GM12865 (cell line): ENCODE results near the gene SFMBT1.
A peak's percentile ranks its signal among the peaks of the same experiment; 100 is the strongest.

Source experiments
- DNase-seq: peaks from one replicate; pipeline ENCODE4 v3.0.0; 2010; ENCODE audit warnings: low read depth
- H3K4me3 ChIP-seq: 2 replicates; pipeline ENCODE4 v1.5.1; 2011; ENCODE audit warnings: mild to moderate bottlenecking, low read depth, low read length, control low read depth
- TF ChIP-seq, protein P1 (sequence below): IDR thresholded peaks from 2 replicates; pipeline ENCODE4 v1.5.1; 2011; ENCODE audit warnings: low read length, control low read depth, low read depth, inconsistent platforms; ENCODE audit not compliant: insufficient read depth; ENCODE audit errors: missing control alignments

SFMBT1 gene

DNA sequence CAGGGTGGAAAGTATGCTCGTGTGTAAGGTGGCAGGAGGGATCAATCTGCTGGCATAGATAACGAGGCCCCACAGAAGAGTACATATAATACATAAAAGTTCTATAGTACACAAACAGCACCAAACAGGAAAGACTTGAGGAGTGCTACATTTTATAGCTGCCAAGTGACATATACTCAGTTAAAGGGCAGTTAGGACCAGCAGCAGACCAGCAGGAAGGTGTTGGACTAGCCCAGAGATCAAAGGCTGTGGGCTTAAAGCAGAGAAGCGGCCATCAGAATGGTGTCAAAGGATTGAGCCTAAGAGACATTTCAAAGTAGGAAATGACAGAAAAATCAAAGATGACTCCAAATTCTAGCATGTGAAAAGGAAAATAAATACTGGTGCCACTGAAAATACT, 34.5 kb downstream of the SFMBT1 start:
- TF ChIP-seq, protein P1, sequence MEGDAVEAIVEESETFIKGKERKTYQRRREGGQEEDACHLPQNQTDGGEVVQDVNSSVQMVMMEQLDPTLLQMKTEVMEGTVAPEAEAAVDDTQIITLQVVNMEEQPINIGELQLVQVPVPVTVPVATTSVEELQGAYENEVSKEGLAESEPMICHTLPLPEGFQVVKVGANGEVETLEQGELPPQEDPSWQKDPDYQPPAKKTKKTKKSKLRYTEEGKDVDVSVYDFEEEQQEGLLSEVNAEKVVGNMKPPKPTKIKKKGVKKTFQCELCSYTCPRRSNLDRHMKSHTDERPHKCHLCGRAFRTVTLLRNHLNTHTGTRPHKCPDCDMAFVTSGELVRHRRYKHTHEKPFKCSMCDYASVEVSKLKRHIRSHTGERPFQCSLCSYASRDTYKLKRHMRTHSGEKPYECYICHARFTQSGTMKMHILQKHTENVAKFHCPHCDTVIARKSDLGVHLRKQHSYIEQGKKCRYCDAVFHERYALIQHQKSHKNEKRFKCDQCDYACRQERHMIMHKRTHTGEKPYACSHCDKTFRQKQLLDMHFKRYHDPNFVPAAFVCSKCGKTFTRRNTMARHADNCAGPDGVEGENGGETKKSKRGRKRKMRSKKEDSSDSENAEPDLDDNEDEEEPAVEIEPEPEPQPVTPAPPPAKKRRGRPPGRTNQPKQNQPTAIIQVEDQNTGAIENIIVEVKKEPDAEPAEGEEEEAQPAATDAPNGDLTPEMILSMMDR, result no peak
- no peak for DNase-seq
- no peak overlapping the region for H3K4me3 ChIP-seq

DNA sequence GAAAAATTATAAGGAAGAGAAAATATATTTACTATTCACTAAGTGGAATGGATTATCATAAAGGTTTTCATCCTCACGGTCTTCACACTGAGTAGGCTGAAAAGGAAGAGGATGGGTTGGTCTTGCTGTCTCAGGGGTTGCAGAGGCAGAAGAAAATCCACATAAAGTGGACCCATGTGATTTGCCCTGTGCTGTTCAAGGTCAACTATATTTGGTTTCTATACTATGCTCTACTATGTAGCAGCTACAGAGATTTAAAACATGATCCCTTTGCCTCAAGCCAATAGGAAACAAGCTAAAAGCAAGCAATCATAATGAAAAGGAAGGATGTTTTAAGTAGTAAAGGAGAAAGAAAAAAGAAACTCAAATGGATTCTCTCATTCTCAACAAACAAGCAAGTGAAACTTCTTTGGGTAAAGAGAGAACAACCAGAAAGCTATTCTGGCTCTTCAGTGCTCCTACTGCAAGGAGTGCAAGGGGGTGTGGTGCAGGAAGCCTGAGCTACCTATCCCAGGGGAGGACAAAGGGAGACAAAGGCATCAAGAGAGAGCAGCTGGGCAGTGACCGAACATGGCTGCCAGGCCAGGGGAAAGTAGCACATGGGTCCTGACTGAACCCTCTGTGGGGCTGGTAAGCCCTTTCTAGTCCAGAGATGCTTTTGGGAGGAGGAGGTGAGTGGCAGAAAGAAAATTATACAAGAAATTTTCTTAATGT, 35.9 kb downstream of the SFMBT1 start:
- TF ChIP-seq, protein P1, result no peak

DNA sequence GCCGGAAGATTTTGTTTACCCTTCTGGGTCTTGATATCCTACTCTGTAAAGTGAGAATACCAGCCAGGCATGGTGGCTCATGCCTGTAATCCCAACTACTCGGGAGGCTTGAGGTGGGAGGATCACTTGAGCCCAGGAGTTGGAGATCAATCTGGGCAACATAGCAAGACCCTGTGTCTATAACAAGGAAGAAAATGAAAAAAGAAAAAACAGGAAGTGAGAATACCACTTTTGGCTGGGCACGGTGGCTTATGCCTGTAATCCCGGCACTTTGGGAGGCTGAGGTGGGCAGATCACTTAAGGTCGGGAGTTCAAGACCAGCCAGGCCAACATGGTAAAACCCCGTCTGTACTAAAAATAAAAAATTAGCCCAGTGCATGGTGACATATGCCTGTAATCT, 36.9 kb downstream of the SFMBT1 start:
- DNase-seq, result no peak
- TF ChIP-seq, protein P1, result no peak
- H3K4me3 ChIP-seq, result no peak overlapping the region

More for the DNA sequence above, 35.9 kb downstream of the SFMBT1 start:
- H3K4me3 ChIP-seq, result no peak overlapping the region
- DNase-seq, result peak; percentile 60

DNA sequence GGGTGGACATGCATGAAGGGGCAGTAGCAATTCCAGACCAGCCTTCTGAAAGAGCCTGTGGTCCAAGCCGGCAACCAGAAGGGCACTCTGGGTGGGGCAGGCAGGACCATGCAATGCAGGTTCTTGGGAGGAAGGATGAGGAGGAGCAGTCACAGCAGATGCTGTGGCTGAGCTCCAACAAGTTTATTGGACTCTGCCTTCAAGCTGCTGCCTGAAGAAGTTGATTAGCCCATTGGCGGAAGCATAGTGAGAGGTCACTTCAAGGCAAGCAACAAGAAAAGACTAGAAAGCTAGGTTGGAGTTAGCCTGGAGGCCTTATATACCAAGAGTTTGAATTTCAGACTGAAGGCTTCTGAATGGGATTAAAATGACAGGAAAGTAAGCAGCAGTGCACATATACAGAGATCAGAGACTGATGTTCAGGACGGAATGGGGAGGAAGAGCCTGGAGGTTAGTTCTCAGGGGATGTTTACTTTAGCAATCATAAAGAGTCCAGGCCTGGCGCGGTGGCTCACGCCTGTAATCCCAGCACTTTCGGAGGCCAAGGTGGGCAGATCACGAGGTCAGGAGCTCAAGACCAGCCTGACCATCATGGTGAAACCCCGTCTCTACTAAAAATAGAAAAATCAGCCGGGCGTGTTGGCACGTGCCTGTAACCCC, 39.9 kb downstream of the SFMBT1 start:
- no peak overlapping the region for H3K4me3 ChIP-seq
- TF ChIP-seq, protein P1, result no peak
- DNase-seq, result no peak

DNA sequence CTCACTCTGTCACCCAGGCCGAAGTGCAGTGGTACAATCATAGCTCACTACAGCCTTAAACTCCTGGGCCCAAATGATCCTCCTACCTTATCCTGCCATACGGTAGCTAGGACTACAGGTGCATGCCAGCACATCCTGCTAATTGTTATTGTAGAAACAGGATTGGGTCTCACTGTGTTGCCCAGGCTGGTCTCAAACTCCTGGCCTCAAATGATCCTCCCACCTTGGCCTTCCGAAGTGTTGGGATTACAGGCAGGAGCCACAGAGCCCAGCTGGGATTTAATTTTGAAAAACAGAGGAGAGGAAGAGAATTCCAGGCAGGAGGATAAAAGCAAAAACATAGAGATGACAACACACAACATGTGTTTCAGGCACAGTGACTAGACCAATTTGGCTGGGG, 40.5 kb downstream of the SFMBT1 start:
- TF ChIP-seq, protein P1, result no peak
- no peak for DNase-seq
- H3K4me3 ChIP-seq, result no peak overlapping the region

DNA sequence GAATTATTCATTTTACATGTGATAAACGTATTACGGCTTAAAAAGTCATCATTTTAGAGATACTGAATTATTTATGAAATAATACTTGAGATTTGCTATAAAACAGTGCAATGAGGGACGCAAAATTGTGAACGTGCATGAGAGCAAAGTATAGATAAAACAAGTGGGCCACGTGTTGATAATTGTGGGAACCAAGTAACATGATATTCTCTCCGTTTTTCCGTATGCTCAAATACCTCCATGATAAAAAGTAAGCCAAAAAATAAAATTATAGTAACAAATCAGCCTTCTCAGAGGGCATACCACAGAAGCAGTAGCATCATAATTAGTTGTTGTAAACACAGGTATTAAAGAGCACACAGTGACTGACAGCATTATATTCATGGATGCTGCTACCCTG, 42.6 kb downstream of the SFMBT1 start:
- no peak overlapping the region for H3K4me3 ChIP-seq
- no peak for DNase-seq
- TF ChIP-seq, protein P1, result no peak
